ENCODE data around the gene PDE4D.
"Not testable (repeated sequence)": the region's sequence is repeated elsewhere in the genome, so short reads cannot be mapped to it uniquely, and the experiment has no call there.

Gene PDE4D

GRCh38 chr5:59393585-59394420, 499.7 kb downstream of the PDE4D start:
- DNase-seq: no peak

GRCh38 chr5:59391576-59391975, 501.9 kb downstream of the PDE4D start:
- no peak for DNase-seq

- DNase-seq: no peak
Measured at GRCh38 chr5:59390989-59391388, 502.5 kb downstream of the PDE4D start.

GRCh38 chr5:59390074-59390659, 503.4 kb downstream of the PDE4D start:
- no peak for DNase-seq

- no peak for DNase-seq
Measured at GRCh38 chr5:59387127-59387526, 506.4 kb downstream of the PDE4D start.

GRCh38 chr5:59385700-59386099, 507.8 kb downstream of the PDE4D start:
- DNase-seq: no peak

GRCh38 chr5:59380350-59380951, 513.1 kb downstream of the PDE4D start:
- no peak for DNase-seq

GRCh38 chr5:59374036-59374435, 519.5 kb downstream of the PDE4D start:
- DNase-seq: not testable (repeated sequence)

GRCh38 chr5:59371525-59372127, 521.9 kb downstream of the PDE4D start:
- DNase-seq: no peak

GRCh38 chr5:59368951-59369350, 524.6 kb downstream of the PDE4D start:
- DNase-seq: no peak

GRCh38 chr5:59367791-59368394, 525.6 kb downstream of the PDE4D start:
- DNase-seq: peak; percentile 35

- DNase-seq: no peak
Measured at GRCh38 chr5:59366784-59367183, 526.7 kb downstream of the PDE4D start.

GRCh38 chr5:59362438-59362837, 531.1 kb downstream of the PDE4D start:
- DNase-seq: no peak

GRCh38 chr5:59361454-59361853, 532.1 kb downstream of the PDE4D start:
- no peak for DNase-seq

GRCh38 chr5:59360130-59360555, 533.4 kb downstream of the PDE4D start:
- no peak for DNase-seq

- DNase-seq: no peak
Measured at GRCh38 chr5:59358005-59358861, 535.3 kb downstream of the PDE4D start.

GRCh38 chr5:59357381-59357977, 536.0 kb downstream of the PDE4D start:
- DNase-seq: no peak

GRCh38 chr5:59356813-59357380, 536.6 kb downstream of the PDE4D start:
- DNase-seq: no peak

- no peak for DNase-seq
Measured at GRCh38 chr5:59354811-59355210, 538.7 kb downstream of the PDE4D start.

GRCh38 chr5:59354274-59354673, 539.3 kb downstream of the PDE4D start:
- no peak for DNase-seq

- no peak for DNase-seq
Measured at GRCh38 chr5:59351076-59351794, 542.3 kb downstream of the PDE4D start.

Data from NCI-H1092 (cell line).